HepG2 (cell line): Measurements from ENCODE around the gene PLEKHA6. TPM values are rescaled to one million over a fixed set of nuclear protein-coding genes. Genes with fewer than 3 reads are reported as not detected.

Experiments used
- AGO1 ChIP-seq: fragments of 200-400 bp; formaldehyde crosslinking; IDR thresholded peaks from 2 replicates; pipeline ENCODE4 v1.6.1; 2017; ENCODE audit warnings: mild to moderate bottlenecking, low read depth, low read length, moderate library complexity; ENCODE audit not compliant: poor library complexity, severe bottlenecking
- DMAP1 ChIP-seq: IDR thresholded peaks from 2 replicates; pipeline ENCODE4 v1.6.1; 2016
- DPF2 ChIP-seq: sonication (generic); formaldehyde crosslinking; IDR thresholded peaks from 2 replicates; pipeline ENCODE4 v1.4.0; 2020; ENCODE audit warnings: mild to moderate bottlenecking, low read depth, missing genetic modification reagents, borderline replicate concordance
- DRAP1 ChIP-seq: IDR thresholded peaks from 2 replicates; pipeline ENCODE4 v1.6.1; 2016; ENCODE audit warnings: missing genetic modification reagents, missing compliant biosample characterization
- E2F2 ChIP-seq: sonication (generic); formaldehyde crosslinking; IDR thresholded peaks from 2 replicates; pipeline ENCODE4 v1.4.0; 2020; ENCODE audit warnings: missing genetic modification reagents, borderline replicate concordance
- GZF1 ChIP-seq: sonication (generic); formaldehyde crosslinking; IDR thresholded peaks from 2 replicates; pipeline ENCODE4 v1.5.1; 2020; ENCODE audit warnings: mild to moderate bottlenecking, missing genetic modification reagents
- JDP2 ChIP-seq: sonication (generic); formaldehyde crosslinking; IDR thresholded peaks from 2 replicates; pipeline ENCODE4 v1.8.1; 2022; ENCODE audit warnings: missing genetic modification reagents, borderline replicate concordance
- PHF8 ChIP-seq: sonication (generic); formaldehyde crosslinking; IDR thresholded peaks from 2 replicates; pipeline ENCODE4 v1.5.0; 2020; ENCODE audit warnings: missing genetic modification reagents
- REST ChIP-seq, 2 experiments: IDR thresholded peaks; 2 replicates each; pipeline ENCODE4 v1.6.1; 2011 to 2012; ENCODE audit warnings: low read length in 2 of 2, borderline replicate concordance in 1 of 2, low read depth in 1 of 2, mild to moderate bottlenecking in 1 of 2, moderate library complexity in 1 of 2
- SUZ12 ChIP-seq: fragments of 150-350 bp; IDR thresholded peaks from 2 replicates; pipeline ENCODE4 v1.6.1; 2014; ENCODE audit warnings: low read depth, low read length
- XBP1 ChIP-seq: sonication (generic); formaldehyde crosslinking; IDR thresholded peaks from 2 replicates; pipeline ENCODE4 v1.5.0; 2020; ENCODE audit warnings: missing genetic modification reagents
- ZBTB46 ChIP-seq: sonication (generic); formaldehyde crosslinking; IDR thresholded peaks from 2 replicates; pipeline ENCODE4 v1.4.0; 2020; ENCODE audit warnings: mild to moderate bottlenecking, missing genetic modification reagents, borderline replicate concordance
- ZNF446 ChIP-seq: sonication (generic); formaldehyde crosslinking; IDR thresholded peaks from 2 replicates; pipeline ENCODE4 v1.5.0; 2020; ENCODE audit warnings: mild to moderate bottlenecking, missing genetic modification reagents
- ZNF570 ChIP-seq: sonication (generic); formaldehyde crosslinking; IDR thresholded peaks from 2 replicates; pipeline ENCODE4 v1.4.0; 2020; ENCODE audit warnings: mild to moderate bottlenecking, missing genetic modification reagents, borderline replicate concordance
- ZNF572 ChIP-seq: sonication (generic); formaldehyde crosslinking; IDR thresholded peaks from 2 replicates; pipeline ENCODE4 v1.5.1; 2020; ENCODE audit warnings: mild to moderate bottlenecking, missing genetic modification reagents
- ZNF670 ChIP-seq: sonication (generic); formaldehyde crosslinking; IDR thresholded peaks from 2 replicates; pipeline ENCODE4 v1.8.0; 2022; ENCODE audit warnings: mild to moderate bottlenecking, missing genetic modification reagents, borderline replicate concordance
- polyA plus RNA-seq, 8 experiments: library from polyadenylated mRNA; depleted of rRNA in 3 of 8; stranded (reverse) in 7 of 8; unstranded in 1 of 8; fragments of >200 nt; fragmentation: Illumina TruSeq in 4 of 8; extraction: Trizol in 4 of 8; gene quantifications; 2 replicates each; pipeline versions ENCODE4 v1.2.1 to v1.2.3, GENCODE V29; 2011 to 2016; ENCODE audit warnings: low read depth in 4 of 8, missing spikeins in 1 of 8, mixed read lengths in 1 of 8; ENCODE audit not compliant: insufficient read depth in 1 of 8
- total RNA-seq, 5 experiments: library from RNA; depleted of rRNA; stranded (reverse); fragments of >200 nt; fragmentation: Illumina TruSeq; extraction: Trizol; gene quantifications; 2 replicates each; pipeline ENCODE4 v1.2.3, GENCODE V29; 2016; ENCODE audit warnings: low read depth in 1 of 5
- TF ChIP-seq, protein P1 (sequence below): sonication (generic); formaldehyde crosslinking; IDR thresholded peaks from 2 replicates; pipeline ENCODE4 v1.4.0; 2020; ENCODE audit warnings: low read depth, mild to moderate bottlenecking, missing genetic modification reagents
- TF ChIP-seq, protein P2 (sequence below): sonication (generic); formaldehyde crosslinking; IDR thresholded peaks from 2 replicates; pipeline ENCODE4 v1.4.0; 2020; ENCODE audit warnings: mild to moderate bottlenecking, low read depth, missing genetic modification reagents

The PLEKHA6 gene
- total and polyA plus RNA-seq, 2 of the 13 experiments (the other 11 are each of a cell fraction or from before 2014, with no cell fraction given): 5.3 to 11.4 TPM

GRCh38 chr1:204377800-204378668, 18.3 kb upstream of the PLEKHA6 start (continued):
- TF ChIP-seq, protein P1, sequence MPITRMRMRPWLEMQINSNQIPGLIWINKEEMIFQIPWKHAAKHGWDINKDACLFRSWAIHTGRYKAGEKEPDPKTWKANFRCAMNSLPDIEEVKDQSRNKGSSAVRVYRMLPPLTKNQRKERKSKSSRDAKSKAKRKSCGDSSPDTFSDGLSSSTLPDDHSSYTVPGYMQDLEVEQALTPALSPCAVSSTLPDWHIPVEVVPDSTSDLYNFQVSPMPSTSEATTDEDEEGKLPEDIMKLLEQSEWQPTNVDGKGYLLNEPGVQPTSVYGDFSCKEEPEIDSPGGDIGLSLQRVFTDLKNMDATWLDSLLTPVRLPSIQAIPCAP (CRISPR knock-in tag): no peak
- TF ChIP-seq DMAP1 (CRISPR knock-in tag) (peak; percentile 80; the same call in 1 of the 2 replicates), GZF1 (CRISPR knock-in tag) (0 out of 2 replicates have a peak, but pooled peaks have one; percentile 68), ZNF572 (CRISPR knock-in tag) (0 out of 2 replicates have a peak, but pooled peaks have one; percentile 35), AGO1 (peak; percentile 35), ZNF446 (CRISPR knock-in tag) (no peak), ZBTB46 (no peak), E2F2 (CRISPR knock-in tag) (no peak), REST (IDR thresholded peaks at IDR 0.05; ENCODE audit: borderline replicate concordance in 1 of 2, low read depth in 1 of 2, low read length in 2 of 2) (no peak), ZNF570 (CRISPR knock-in tag) (no peak), JDP2 (CRISPR knock-in tag) (no peak), ZNF670 (CRISPR knock-in tag) (no peak), DRAP1 (CRISPR knock-in tag) (peak; percentile 47; the same call in 1 of the 2 replicates), PHF8 (CRISPR knock-in tag) (peak; percentile 57), XBP1 (no peak), SUZ12 (no peak), DPF2 (CRISPR knock-in tag) (0 out of 2 replicates have a peak, but pooled peaks have one; percentile 15)
- TF ChIP-seq, protein P2, sequence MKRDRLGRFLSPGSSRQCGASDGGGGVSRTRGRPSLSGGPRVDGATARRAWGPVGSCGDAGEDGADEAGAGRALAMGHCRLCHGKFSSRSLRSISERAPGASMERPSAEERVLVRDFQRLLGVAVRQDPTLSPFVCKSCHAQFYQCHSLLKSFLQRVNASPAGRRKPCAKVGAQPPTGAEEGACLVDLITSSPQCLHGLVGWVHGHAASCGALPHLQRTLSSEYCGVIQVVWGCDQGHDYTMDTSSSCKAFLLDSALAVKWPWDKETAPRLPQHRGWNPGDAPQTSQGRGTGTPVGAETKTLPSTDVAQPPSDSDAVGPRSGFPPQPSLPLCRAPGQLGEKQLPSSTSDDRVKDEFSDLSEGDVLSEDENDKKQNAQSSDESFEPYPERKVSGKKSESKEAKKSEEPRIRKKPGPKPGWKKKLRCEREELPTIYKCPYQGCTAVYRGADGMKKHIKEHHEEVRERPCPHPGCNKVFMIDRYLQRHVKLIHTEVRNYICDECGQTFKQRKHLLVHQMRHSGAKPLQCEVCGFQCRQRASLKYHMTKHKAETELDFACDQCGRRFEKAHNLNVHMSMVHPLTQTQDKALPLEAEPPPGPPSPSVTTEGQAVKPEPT (CRISPR knock-in tag): no peak
